PC-3 (cell line): ENCODE results near the gene RALBP1.

Experiments used
- EZH2 ChIP-seq: fragments of 300-600 bp; sonication (generic); IDR thresholded peaks from one replicate; pipeline ENCODE4 v1.6.1; 2017; ENCODE audit warnings: antibody characterized with exemption, mild to moderate bottlenecking, low read length; ENCODE audit not compliant: unreplicated experiment
- TF ChIP-seq, protein P1 (sequence below): fragments of 300-600 bp; sonication (generic); conservative IDR thresholded peaks from 2 replicates; pipeline ENCODE4 v1.5.1; 2017; ENCODE audit warnings: antibody characterized with exemption, low read depth, mild to moderate bottlenecking, low read length

- TF ChIP-seq, protein P1, sequence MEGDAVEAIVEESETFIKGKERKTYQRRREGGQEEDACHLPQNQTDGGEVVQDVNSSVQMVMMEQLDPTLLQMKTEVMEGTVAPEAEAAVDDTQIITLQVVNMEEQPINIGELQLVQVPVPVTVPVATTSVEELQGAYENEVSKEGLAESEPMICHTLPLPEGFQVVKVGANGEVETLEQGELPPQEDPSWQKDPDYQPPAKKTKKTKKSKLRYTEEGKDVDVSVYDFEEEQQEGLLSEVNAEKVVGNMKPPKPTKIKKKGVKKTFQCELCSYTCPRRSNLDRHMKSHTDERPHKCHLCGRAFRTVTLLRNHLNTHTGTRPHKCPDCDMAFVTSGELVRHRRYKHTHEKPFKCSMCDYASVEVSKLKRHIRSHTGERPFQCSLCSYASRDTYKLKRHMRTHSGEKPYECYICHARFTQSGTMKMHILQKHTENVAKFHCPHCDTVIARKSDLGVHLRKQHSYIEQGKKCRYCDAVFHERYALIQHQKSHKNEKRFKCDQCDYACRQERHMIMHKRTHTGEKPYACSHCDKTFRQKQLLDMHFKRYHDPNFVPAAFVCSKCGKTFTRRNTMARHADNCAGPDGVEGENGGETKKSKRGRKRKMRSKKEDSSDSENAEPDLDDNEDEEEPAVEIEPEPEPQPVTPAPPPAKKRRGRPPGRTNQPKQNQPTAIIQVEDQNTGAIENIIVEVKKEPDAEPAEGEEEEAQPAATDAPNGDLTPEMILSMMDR: no peak
- TF ChIP-seq EZH2: no peak
These were observed 8.2 kb downstream of the RALBP1 start for GRCh38 chr18:9483526-9483925.
